ENCODE results near the gene AGPAT1. TPM values are rescaled to one million over a fixed set of nuclear protein-coding genes. Genes with fewer than 3 reads are reported as not detected.

The AGPAT1 gene
- total and polyA plus RNA-seq, 10 of the 15 experiments (the other 5 are each of a cell fraction or from before 2014, with no cell fraction given) = 13.9 to 39.5 (median 24.7) TPM

DNA sequence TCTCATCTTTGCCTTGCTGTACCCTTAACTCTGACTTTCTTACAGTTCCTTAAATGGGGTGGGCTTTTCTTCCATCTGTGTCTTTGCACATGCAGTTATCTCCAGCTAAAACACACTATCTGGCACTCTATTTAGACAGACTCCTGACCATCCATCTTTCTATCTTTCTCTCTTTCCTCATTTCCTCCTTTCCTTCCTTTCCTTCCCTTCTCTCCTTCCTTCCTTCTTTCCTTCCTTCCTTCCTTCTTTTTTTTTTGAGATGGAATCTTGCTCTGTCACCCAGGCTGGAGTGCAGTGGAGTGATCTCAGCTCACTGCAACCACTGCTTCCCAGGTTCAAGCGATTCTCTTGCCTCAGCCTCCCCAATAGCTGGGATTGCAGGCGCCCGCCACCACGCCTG, 39.7 kb upstream of the AGPAT1 start:
- no TSS peak for BruUV-seq (replicated peaks)
- in situ Hi-C loops (cut with MboI) = no loop called here
- WGBS (ENCODE audit: insufficient coverage, insufficient replicate concordance, low lambda C conversion rate, missing lambda C conversion rate) = 77% methylated on average over 4 of the region's 4 CpGs
- H3K4me2 ChIP-seq (ENCODE audit: control insufficient read depth, insufficient read depth) = no peak overlapping the region
- no peaks in the 10 kb centered on the region for H3K79me2 ChIP-seq (ENCODE audit: control insufficient read depth, insufficient read depth, low read length)
- no peak overlapping the region for H3K4me3 ChIP-seq
- no peak overlapping the region for H2AFZ ChIP-seq (ENCODE audit: control insufficient read depth, low read depth, low read length)
- ChIA-PET CTCF (interaction anchor here (0.6 kb wide), 1 partner anchor 53 kb away, joined by 4 read pairs; no protein-coding TSS in a partner anchor), POLR2A (no interaction called here), RAD21 (ENCODE audit: unreplicated experiment) (no interaction called here), SMC1A (ENCODE audit: uncharacterized antibody, unreplicated experiment) (interaction anchor here (0.8 kb wide), 1 partner anchor 11 kb away, joined by 3 read pairs; no protein-coding TSS in a partner anchor)
- no peaks in the 10 kb centered on the region for H3K36me3 ChIP-seq (ENCODE audit: control insufficient read depth in 2 of 2, insufficient read depth in 2 of 2, low read length in 1 of 2)
- H3K9me3 ChIP-seq (replicated peaks; ENCODE audit: control insufficient read depth, insufficient read depth, low read length) = no peaks in the 10 kb centered on the region
- intact Hi-C loops (cut with micrococcal nuclease; ENCODE audit: unreplicated experiment) = no loop called here
- no peak overlapping the region for H3K27ac ChIP-seq (ENCODE audit: control insufficient read depth, insufficient read depth)
- no peaks in the 10 kb centered on the region for H3K4me1 ChIP-seq (ENCODE audit: control insufficient read depth, insufficient read depth, low read length)
- no peaks in the 10 kb centered on the region for H4K20me1 ChIP-seq (ENCODE audit: control insufficient read depth, insufficient read depth)
- DNase-seq (ENCODE audit: low read depth, low spot score) = no peak
- no peak for TF ChIP-seq MTA3 (IDR thresholded peaks at IDR 0.05; ENCODE audit: borderline replicate concordance, low read length)
- TF ChIP-seq, protein P1, sequence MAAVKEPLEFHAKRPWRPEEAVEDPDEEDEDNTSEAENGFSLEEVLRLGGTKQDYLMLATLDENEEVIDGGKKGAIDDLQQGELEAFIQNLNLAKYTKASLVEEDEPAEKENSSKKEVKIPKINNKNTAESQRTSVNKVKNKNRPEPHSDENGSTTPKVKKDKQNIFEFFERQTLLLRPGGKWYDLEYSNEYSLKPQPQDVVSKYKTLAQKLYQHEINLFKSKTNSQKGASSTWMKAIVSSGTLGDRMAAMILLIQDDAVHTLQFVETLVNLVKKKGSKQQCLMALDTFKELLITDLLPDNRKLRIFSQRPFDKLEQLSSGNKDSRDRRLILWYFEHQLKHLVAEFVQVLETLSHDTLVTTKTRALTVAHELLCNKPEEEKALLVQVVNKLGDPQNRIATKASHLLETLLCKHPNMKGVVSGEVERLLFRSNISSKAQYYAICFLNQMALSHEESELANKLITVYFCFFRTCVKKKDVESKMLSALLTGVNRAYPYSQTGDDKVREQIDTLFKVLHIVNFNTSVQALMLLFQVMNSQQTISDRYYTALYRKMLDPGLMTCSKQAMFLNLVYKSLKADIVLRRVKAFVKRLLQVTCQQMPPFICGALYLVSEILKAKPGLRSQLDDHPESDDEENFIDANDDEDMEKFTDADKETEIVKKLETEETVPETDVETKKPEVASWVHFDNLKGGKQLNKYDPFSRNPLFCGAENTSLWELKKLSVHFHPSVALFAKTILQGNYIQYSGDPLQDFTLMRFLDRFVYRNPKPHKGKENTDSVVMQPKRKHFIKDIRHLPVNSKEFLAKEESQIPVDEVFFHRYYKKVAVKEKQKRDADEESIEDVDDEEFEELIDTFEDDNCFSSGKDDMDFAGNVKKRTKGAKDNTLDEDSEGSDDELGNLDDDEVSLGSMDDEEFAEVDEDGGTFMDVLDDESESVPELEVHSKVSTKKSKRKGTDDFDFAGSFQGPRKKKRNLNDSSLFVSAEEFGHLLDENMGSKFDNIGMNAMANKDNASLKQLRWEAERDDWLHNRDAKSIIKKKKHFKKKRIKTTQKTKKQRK (IDR thresholded peaks at IDR 0.05; ENCODE audit: low read depth, low read length) = no peak
- TF ChIP-seq NR2C2 (IDR thresholded peaks at IDR 0.05; ENCODE audit: borderline replicate concordance, control insufficient read depth, insufficient read length, low read depth) = no peak
- no peak for TF ChIP-seq EZH2 (IDR thresholded peaks at IDR 0.05; ENCODE audit: borderline replicate concordance, control insufficient read depth, low read depth, low read length)
- no peak for TF ChIP-seq RUNX3 (IDR thresholded peaks at IDR 0.05; ENCODE audit: low read length)
- TF ChIP-seq POLR2AphosphoS5 (IDR thresholded peaks at IDR 0.05; ENCODE audit: low read length) = no peak
- TF ChIP-seq CREM (IDR thresholded peaks at IDR 0.05; ENCODE audit: low read depth) = no peak
- no peak for TF ChIP-seq ZNF207 (IDR thresholded peaks at IDR 0.05; ENCODE audit: borderline replicate concordance)
- TF ChIP-seq, protein P2, sequence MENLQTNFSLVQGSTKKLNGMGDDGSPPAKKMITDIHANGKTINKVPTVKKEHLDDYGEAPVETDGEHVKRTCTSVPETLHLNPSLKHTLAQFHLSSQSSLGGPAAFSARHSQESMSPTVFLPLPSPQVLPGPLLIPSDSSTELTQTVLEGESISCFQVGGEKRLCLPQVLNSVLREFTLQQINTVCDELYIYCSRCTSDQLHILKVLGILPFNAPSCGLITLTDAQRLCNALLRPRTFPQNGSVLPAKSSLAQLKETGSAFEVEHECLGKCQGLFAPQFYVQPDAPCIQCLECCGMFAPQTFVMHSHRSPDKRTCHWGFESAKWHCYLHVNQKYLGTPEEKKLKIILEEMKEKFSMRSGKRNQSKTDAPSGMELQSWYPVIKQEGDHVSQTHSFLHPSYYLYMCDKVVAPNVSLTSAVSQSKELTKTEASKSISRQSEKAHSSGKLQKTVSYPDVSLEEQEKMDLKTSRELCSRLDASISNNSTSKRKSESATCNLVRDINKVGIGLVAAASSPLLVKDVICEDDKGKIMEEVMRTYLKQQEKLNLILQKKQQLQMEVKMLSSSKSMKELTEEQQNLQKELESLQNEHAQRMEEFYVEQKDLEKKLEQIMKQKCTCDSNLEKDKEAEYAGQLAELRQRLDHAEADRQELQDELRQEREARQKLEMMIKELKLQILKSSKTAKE (IDR thresholded peaks at IDR 0.05; ENCODE audit: low read depth, poor library complexity, severe bottlenecking) = no peak
- TF ChIP-seq CHD4 (IDR thresholded peaks at IDR 0.05) = no peak
- no peak overlapping the region for H3K9ac ChIP-seq (ENCODE audit: control insufficient read depth, insufficient read depth, low read length)
- no peak for FAIRE-seq
- ATAC-seq = no peak
- peaks cover 3 to 4% of the 10 kb centered on the region in 2 experiments; a peak in 3 of 4 replicates for H3K27me3 ChIP-seq (replicated peaks in 1 of 2; ENCODE audit: control insufficient read depth in 2 of 2, insufficient read depth in 2 of 2, low read length in 1 of 2)

Data from GM12878 (cell line).